Lung (tissue), 12 donors: ENCODE data around the gene GNB5. TPM values are rescaled to one million over a fixed set of nuclear protein-coding genes. Genes with fewer than 3 reads are reported as not detected.

Experiments used
- ATAC-seq: fragments of 200-7000 bp; cut with Tn5 transposase; one replicate; pipeline ENCODE4 v1.9.1; 2020; ENCODE audit warnings: moderate number of reproducible peaks; ENCODE audit not compliant: insufficient read depth, low FRiP score
- DNase-seq, 3 donors: peaks; one replicate each; pipeline ENCODE4 v3.0.0-alpha.2; 2013 to 2017
- H3K27ac ChIP-seq, 2 donors: one replicate each; pipeline ENCODE4 v1.5.1; 2013; ENCODE audit warnings: mild to moderate bottlenecking in 2 of 2, moderate library complexity in 2 of 2, control low read depth in 1 of 2, inconsistent platforms in 1 of 2, low read depth in 1 of 2, low read length in 1 of 2
- H3K27me3 ChIP-seq, 3 donors: one replicate each; pipeline ENCODE4 v1.5.1; 2013; ENCODE audit warnings: low read length in 2 of 3; ENCODE audit not compliant: control insufficient read depth in 3 of 3, insufficient read depth in 3 of 3
- H3K36me3 ChIP-seq, 4 donors: one replicate each; pipeline ENCODE4 v1.5.1; 2013; ENCODE audit warnings: low read length in 4 of 4, mild to moderate bottlenecking in 1 of 4, moderate library complexity in 1 of 4; ENCODE audit not compliant: control insufficient read depth in 4 of 4, insufficient read depth in 4 of 4
- H3K4me1 ChIP-seq, 5 donors: one replicate each; pipeline ENCODE4 v1.5.1; 2013; ENCODE audit warnings: low read length in 5 of 5, mild to moderate bottlenecking in 2 of 5, moderate library complexity in 1 of 5; ENCODE audit not compliant: control insufficient read depth in 5 of 5, insufficient read depth in 5 of 5
- H3K4me3 ChIP-seq: one replicate; pipeline ENCODE4 v1.5.1; 2013; ENCODE audit warnings: mild to moderate bottlenecking, control low read depth, moderate library complexity
- H3K9ac ChIP-seq, 2 donors: one replicate each; pipeline ENCODE4 v1.5.1; 2013; ENCODE audit warnings: low read length in 2 of 2, control low read depth in 1 of 2; ENCODE audit not compliant: insufficient read depth in 1 of 2
- H3K9me3 ChIP-seq, 4 donors: one replicate each; pipeline ENCODE4 v1.5.1; 2013; ENCODE audit warnings: low read length in 3 of 4, mild to moderate bottlenecking in 1 of 4, moderate library complexity in 1 of 4; ENCODE audit not compliant: control insufficient read depth in 4 of 4, insufficient read depth in 3 of 4
- WGBS, 2 donors: extraction: QIAGEN DNeasy Blood & Tissue Kit; methylation state at CpG; one replicate each; pipeline ENCODE4 v1.1.7; 2013; 5-methylcytosine and 5-hydroxymethylcytosine counted together
- polyA plus RNA-seq, 2 donors: library from polyadenylated mRNA; stranded (reverse); fragments of 200-250 nt; gene quantifications; one replicate each; pipeline ENCODE4 v1.2.1, GENCODE V29; 2013
- total RNA-seq, 2 donors: library from RNA; depleted of rRNA in 1 of 2; stranded (reverse); fragments of >200 nt in 1 of 2; gene quantifications; one replicate each; pipeline ENCODE4 v1.2.1, GENCODE V29; 2014 to 2021
- TF ChIP-seq, protein P1 (sequence below): IDR thresholded peaks from 2 replicates; pipeline ENCODE4 v1.5.1; 2012; ENCODE audit warnings: mild to moderate bottlenecking; ENCODE audit errors: control extremely low read depth, extremely low read depth
- donor health status: control.
- donor health status: control.
- donor health status: Bipolar disorder and iron deficiency.
- donor health status: healthy.
- donor health status: DM: yes; HTN: yes; CAD: no.

GNB5 gene
- total and polyA plus RNA-seq, 4 donors = 8.0 to 21.5 (median 11.2) TPM

DNA sequence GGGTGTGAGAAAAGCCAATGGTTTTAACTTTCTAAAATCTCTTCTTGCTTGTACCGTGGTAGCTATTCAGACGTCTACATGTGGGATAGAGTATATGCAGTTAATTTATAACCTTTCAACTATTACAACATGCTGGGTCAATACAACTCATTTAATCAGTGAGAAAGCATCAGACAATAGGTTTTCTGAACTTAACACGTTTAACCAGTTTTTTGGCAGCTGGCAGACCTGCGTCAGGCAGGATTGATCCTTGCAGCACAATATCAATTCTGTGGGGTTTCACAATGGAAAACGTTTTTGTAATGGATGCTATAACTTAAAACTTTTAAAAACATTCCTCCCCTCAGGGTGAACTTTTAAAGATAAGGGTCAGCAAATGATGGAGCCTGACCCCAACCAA, 6.5 kb downstream of the GNB5 start:
- Histone ChIP-seq H3K36me3 (no peaks in the 10 kb centered on the region), H3K27ac (no peak overlapping the region), H3K9ac (no peak overlapping the region), H3K4me1 (peaks cover 0 to 19% (median 4%) of the 10 kb centered on the region in 5 donors), H3K27me3 (peaks cover 0 to 9% (median 4%) of the 10 kb centered on the region in 3 donors), H3K4me3 (no peak overlapping the region), H3K9me3 (no peaks in the 10 kb centered on the region)
- ATAC-seq = no peak
- DNase-seq = peak in 2 of 3 donors; percentile 23 to 34
- TF ChIP-seq, protein P1, sequence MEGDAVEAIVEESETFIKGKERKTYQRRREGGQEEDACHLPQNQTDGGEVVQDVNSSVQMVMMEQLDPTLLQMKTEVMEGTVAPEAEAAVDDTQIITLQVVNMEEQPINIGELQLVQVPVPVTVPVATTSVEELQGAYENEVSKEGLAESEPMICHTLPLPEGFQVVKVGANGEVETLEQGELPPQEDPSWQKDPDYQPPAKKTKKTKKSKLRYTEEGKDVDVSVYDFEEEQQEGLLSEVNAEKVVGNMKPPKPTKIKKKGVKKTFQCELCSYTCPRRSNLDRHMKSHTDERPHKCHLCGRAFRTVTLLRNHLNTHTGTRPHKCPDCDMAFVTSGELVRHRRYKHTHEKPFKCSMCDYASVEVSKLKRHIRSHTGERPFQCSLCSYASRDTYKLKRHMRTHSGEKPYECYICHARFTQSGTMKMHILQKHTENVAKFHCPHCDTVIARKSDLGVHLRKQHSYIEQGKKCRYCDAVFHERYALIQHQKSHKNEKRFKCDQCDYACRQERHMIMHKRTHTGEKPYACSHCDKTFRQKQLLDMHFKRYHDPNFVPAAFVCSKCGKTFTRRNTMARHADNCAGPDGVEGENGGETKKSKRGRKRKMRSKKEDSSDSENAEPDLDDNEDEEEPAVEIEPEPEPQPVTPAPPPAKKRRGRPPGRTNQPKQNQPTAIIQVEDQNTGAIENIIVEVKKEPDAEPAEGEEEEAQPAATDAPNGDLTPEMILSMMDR = no peak
- WGBS, 2 donors = 61 to 71% methylated on average over 5 of the region's 5 CpGs

- no peak overlapping the region for H3K27ac ChIP-seq
- H3K4me3 ChIP-seq = no peak overlapping the region
- peak in 2 of 3 donors; percentile 36 to 44 for DNase-seq
- peaks cover 0 to 24% (median 5%) of the 10 kb centered on the region in 5 donors for H3K4me1 ChIP-seq
- TF ChIP-seq, protein P1 = peak; percentile 12
- H3K27me3 ChIP-seq = peaks cover 0 to 9% (median 4%) of the 10 kb centered on the region in 3 donors
- no peak overlapping the region for H3K9ac ChIP-seq
- H3K9me3 ChIP-seq = no peaks in the 10 kb centered on the region
- no peak for ATAC-seq
- H3K36me3 ChIP-seq = no peaks in the 10 kb centered on the region
- 71 to 78% methylated on average over 2 of the region's 2 CpGs for WGBS, 2 donors
These were observed 7.5 kb downstream of the GNB5 start for GRCh38 chr15:52183562-52184173.

- Histone ChIP-seq H3K9ac (no peak overlapping the region), H3K27ac (no peak overlapping the region), H3K4me3 (no peak overlapping the region), H3K36me3 (no peaks in the 10 kb centered on the region), H3K27me3 (peaks cover 0 to 9% (median 4%) of the 10 kb centered on the region in 3 donors), H3K4me1 (peaks cover 0 to 25% (median 6%) of the 10 kb centered on the region in 5 donors), H3K9me3 (no peaks in the 10 kb centered on the region)
- ATAC-seq = no peak
- DNase-seq = no peak
- 84 to 91% methylated on average over 6 of the region's 6 CpGs for WGBS, 2 donors
- TF ChIP-seq, protein P1 = no peak
These were observed 9.0 kb downstream of the GNB5 start for GRCh38 chr15:52181938-52182780.
